GM04503 (cell line): ENCODE data around the gene EHF.

Source experiments
- DNase-seq: peaks from one replicate; pipeline ENCODE4 v3.0.0-alpha.2; 2012; ENCODE audit warnings: low read depth

The EHF gene

GRCh38 chr11:34644669-34645406 lies 23.9 kb downstream of the EHF start:
- DNase-seq: peak; percentile 49

DNA sequence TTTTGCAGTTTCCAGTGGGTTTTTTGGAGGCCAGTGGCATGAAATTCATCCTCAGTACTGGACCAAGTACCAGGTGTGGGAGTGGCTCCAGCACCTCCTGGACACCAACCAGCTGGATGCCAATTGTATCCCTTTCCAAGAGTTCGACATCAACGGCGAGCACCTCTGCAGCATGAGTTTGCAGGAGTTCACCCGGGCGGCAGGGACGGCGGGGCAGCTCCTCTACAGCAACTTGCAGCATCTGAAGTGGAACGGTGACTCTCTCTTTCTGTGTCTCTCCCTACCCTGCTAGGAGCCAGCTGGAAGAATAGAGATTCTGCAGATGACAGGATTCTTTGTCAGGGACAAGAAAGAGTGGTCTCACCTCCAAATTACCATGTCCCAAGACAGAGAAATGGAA lies 25.5 kb downstream of the EHF start:
- DNase-seq: no peak

DNA sequence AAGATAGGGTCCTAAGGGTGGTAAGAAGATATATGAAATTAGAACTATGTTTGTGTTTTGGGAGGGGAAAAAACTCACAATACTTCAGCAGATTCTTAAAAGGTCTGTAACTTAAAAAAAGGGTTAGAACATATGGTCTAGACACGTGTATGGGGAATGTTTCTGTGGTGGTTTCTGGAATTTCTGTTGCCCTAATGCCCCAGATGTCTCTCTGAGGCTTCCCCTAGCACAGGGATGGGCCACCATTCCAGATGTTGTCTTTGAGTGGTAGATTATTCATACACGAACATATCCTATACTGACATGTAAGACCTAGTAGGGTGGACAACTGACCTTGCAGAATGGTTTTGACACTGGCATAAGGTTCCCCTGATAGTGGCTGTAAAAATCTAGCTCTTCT lies 26.2 kb downstream of the EHF start:
- no peak for DNase-seq

GRCh38 chr11:34647532-34647931 lies 26.6 kb downstream of the EHF start:
- no peak for DNase-seq

- no peak for DNase-seq
These were observed 27.1 kb downstream of the EHF start for GRCh38 chr11:34648036-34648435.

DNA sequence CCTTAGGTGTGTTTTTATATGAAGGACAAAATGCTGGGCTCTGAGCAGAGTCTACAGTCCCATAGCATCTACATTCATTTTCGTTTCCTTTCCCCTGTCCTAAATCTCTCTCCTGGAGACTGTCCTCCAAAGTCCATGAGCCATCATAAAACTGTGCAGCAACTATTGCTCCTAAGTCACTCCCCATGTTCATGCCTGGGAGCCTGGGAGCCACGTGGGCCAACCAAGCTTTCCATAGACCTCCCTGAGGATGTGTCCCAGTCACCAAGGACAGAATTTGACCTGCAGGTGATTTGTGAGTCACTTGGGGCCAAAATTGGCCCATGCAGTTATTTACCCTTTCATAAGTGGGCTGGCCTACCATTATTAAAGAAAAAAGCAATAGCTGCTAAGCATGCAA lies 28.7 kb downstream of the EHF start:
- DNase-seq: no peak

GRCh38 chr11:34650528-34650927 lies 29.6 kb downstream of the EHF start:
- DNase-seq: no peak

- no peak for DNase-seq
These were observed 30.7 kb downstream of the EHF start for GRCh38 chr11:34651551-34651950.

DNA sequence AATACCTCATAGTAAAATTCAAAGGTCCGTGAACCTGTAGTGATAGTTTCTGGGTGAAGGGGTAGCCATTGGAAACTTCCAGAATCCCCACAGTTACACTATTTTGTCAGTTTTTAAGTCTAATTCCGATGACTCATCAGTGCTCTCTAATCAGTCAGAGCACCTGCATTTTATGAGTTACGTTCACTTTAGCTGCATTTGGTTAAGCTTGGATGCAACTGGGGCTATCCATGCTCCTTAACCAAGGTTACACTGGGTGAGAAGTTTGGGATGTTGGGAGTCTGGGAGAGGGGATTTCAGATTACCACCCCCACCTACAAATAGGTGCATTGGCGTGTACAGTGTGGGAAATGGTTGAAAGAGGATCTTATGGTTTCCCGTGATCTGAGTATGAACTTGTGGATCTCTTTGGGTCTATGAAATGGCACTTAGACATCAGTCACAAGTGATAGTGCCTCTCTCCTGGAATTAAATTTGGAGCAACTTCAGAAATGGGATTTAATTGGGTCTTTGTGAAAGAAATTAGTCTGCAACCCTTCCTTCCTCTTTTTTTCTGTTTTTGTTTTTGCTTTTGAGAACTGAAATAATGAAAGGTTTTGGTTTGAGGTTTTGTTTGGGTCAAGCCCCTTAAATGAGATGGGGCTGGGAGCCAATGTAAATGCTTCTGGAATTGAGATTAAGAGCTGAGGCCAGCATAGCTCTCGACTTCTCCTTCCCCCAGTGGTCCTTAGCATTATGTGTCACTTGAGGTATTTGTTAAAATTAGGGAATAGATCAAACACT lies 31.5 kb downstream of the EHF start:
- DNase-seq: no peak

DNA sequence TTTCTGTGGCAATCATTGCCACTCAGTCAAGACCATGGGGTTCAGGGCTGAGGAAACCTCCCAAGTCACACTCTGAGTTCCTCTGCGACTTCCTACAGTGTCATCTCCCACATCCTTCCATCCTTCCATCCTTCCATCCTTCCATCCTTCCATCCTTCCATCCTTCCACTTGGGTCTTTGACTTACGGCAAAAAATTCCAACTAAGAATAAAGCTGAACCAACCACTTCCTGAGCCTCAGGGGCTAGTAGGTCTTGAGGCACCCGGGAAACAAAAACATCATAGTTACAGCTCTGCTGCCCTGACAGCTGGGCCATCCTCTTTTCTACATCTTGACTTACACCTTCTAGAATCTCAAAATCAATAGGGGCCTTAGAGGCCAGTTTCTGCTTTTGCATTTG lies 32.1 kb downstream of the EHF start:
- DNase-seq: no peak

- DNase-seq: peak; percentile 89
These were observed 33.1 kb downstream of the EHF start for GRCh38 chr11:34653851-34654482.

DNA sequence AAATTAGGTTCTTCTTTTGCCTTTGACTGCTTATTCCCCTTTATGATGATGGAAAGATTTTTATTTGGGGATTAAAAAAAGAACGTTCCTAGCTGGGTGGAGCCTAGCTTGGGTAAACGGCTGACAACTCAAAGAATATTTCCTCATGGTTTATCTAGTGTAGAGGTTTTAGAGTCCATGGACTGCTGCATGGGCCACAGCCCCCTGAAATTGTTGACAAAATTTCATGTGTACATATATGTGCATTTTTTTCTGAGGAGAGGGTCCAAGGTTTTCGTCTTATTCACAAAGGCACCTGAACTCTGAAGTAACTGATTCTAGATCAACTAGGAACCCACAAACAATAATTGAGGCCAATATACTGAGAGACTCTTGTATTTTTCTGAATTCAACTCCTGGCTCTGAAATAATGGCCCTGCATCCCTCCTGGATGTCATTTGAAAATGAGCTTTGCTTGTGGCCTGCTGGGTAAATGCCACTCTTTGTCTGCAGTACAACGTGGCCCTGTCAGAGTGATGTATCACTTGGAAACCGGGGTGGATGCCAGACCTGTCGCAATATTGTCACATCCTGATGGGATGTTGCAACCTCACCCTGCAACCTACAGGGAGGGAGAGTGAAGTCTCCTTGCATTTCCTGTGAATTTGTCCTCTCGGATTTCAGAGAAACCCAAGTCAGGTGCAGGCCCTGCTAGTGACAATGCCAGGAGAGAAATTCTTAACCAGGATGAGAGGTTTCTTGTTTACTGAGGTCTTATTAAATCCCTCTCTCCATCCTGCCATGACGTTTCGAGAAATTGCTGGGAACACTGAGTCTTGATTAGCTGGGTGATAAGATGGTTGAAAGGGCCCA lies 33.8 kb downstream of the EHF start:
- peak; percentile 39 for DNase-seq

GRCh38 chr11:34655335-34656008 lies 34.6 kb downstream of the EHF start:
- DNase-seq: peak; percentile 42

DNA sequence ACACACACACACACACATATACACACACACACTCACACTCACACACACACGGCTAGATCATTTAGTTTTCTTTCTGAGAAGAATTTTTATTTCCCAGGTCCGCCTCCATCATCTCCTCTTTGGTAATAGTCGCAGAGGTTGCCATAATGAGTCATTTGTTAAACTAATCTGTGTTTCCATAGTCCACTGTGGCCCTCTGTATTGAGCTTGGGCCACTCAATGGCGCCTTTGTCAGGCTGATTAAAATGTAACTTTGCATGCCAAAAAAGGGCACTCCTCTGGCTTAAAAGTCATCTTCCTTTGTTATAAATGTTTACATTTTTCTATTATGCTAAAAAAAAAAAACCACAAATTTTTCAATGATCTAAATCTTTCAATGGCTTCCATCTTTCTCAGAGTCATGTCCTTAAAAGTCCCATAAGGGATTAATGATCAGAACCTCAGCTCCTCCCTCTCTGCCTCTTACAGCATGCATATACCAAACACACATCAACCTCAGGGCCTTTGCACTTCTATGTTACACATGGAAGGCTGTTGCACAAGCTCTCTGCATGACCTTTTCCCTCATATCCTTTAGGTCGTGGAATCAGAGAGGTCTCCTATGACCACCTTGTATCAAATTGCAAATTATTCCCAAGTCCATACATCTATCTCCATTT lies 35.3 kb downstream of the EHF start:
- no peak for DNase-seq

- no peak for DNase-seq
These were observed 37.5 kb downstream of the EHF start for GRCh38 chr11:34658071-34659015.

DNA sequence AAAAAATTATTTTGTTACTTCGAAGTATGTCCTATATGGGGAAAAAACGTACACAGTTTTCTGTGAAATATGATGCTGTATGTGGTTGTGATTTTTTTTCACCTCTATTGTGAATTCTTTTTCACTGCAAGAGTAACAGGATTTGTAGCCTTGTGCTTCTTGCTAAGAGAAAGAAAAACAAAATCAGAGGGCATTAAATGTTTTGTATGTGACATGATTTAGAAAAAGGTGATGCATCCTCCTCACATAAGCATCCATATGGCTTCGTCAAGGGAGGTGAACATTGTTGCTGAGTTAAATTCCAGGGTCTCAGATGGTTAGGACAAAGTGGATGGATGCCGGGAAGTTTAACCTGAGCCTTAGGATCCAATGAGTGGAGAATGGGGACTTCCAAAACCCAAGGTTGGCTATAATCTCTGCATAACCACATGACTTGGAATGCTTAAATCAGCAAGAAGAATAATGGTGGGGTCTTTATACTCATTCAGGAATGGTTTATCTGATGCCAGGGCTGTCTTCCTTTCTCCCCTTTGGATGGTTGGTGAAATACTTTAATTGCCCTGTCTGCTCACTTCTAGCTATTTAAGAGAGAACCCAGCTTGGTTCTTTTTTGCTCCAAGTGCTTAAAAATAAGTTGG lies 38.3 kb downstream of the EHF start:
- no peak for DNase-seq

DNA sequence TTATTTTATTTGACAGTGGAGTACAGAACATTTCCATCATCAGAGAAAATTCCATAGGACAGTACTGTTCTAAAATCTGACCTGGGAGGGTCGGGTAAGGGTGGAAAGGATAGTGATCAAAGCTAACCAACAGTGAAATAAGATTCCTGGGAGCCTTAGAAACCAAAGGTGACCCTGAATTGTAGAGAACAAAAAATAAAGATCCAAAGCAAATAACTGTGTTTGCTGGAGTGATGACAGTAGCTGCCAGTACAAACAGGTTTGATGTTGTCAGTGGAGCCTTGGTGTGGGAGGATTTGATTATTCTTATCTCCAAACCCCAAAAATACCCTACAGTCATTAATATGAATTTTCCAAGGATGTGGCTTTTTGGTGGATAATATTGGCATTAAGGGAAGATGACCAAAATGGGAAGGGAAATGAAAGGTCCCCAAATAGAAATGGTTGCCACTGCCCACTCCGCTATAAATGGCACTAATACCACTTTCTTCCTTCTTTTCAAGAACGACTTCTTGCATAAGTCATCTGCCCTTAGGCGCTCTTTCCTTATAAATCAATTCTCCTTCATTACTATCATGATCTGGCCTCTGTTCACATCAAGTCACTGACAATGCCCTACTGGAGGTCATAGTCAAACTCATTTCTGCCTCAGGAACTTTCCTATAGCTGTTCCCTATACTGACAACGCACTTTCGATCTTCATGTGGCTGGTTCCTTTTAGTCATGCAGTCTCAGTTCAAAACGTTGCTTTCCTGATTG lies 44.4 kb downstream of the EHF start:
- DNase-seq: no peak

DNA sequence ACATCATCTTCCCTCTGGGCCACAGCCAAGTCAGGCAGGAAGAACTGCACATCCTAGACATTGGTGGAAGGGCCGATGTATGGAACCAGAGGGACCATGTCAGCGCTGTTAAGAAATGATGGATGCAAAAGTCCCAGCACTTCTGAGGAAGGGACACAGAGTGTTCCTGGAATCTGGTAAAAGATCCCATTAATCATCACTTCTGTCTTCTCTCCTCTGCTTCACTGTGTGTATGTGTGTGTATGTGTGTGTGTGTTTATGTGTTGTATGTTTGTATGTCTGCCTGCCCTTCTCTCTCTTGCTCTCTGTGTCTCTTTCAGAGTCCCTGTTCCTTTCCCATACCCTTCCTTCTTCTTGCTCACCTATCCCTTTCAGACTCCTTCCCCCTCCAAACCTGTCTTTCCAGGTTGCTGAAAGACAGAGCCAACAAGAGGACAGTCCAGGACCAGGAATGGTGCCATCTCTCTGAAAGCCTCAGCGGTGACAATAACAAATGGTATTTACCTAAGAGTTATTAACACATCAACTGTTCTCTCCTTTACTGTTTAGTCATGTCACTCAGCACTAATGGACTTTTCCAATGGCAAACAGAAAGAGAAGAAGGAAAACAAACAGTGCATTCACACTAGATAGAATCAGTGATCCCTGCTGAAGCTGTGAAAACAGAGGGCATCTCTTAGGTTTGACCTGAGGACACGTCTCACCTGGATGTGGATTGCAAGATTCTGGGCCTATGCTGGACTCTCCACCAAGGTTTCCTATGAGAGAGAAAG lies 47.1 kb downstream of the EHF start:
- DNase-seq: no peak
